Measurements from ENCODE around the gene TMEM213.
"Not testable (repeated sequence)": the region's sequence is repeated elsewhere in the genome, so short reads cannot be mapped to it uniquely, and the experiment has no call there.

Gene TMEM213

GRCh38 chr7:138773817-138774216, 24.0 kb upstream of the TMEM213 start:
- no peak overlapping the region for H3K4me3 Mint-ChIP-seq
- no peak overlapping the region for H3K27ac Mint-ChIP-seq
- H3K36me3 Mint-ChIP-seq (ENCODE audit: low read depth) = no peaks in the 10 kb centered on the region
- no peaks in the 10 kb centered on the region for H3K27me3 Mint-ChIP-seq (ENCODE audit: low read depth)
- no peaks in the 10 kb centered on the region for H3K4me1 Mint-ChIP-seq (ENCODE audit: low read depth)
- H3K9me3 Mint-ChIP-seq = no peaks in the 10 kb centered on the region

DNA sequence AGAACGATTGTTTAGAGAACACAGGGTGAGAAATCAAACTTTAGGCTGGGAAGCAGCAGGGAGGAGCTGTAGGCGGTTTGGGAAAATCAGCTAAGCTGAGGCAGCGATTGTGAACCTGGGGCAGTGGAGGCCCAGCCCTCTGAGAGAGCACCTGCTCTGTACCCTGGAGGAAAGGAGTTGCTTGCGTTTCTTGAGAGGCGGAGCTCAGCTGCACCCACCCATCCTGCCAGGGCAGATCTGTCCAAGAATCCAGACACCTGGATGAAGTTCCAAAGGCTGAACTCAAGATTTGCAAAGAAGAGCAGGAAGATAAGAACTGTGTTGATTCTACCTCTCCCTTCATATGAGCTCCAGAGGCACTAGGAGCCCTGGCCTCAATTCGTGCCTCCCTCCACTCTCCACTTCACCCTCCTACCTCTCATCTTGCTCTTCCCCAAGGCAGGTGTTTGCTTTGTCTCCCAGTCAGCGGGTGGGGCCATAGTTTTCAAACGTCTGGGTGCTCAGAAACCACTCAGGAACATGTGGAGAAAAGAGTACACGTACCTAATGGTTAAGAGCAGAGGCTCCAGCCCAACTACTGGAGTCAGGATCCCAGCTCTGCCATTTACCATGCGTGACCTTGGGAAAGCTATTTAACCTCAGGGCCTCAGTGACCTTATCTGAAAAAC, 21.5 kb upstream of the TMEM213 start:
- H3K4me3 Mint-ChIP-seq = no peak overlapping the region
- H3K9me3 Mint-ChIP-seq = no peaks in the 10 kb centered on the region
- no peaks in the 10 kb centered on the region for H3K4me1 Mint-ChIP-seq (ENCODE audit: low read depth)
- H3K36me3 Mint-ChIP-seq (ENCODE audit: low read depth) = no peaks in the 10 kb centered on the region
- no peaks in the 10 kb centered on the region for H3K27me3 Mint-ChIP-seq (ENCODE audit: low read depth)
- H3K27ac Mint-ChIP-seq = no peak overlapping the region

GRCh38 chr7:138781004-138781403, 16.8 kb upstream of the TMEM213 start:
- peaks cover 7% of the 10 kb centered on the region for H3K9me3 Mint-ChIP-seq
- H3K36me3 Mint-ChIP-seq (ENCODE audit: low read depth) = no peaks in the 10 kb centered on the region
- peaks cover 2% of the 10 kb centered on the region for H3K4me1 Mint-ChIP-seq (ENCODE audit: low read depth)
- H3K27me3 Mint-ChIP-seq (ENCODE audit: low read depth) = peaks cover 11% of the 10 kb centered on the region
- H3K27ac Mint-ChIP-seq = no peak overlapping the region
- H3K4me3 Mint-ChIP-seq = no peak overlapping the region

GRCh38 chr7:138784692-138785091, 13.1 kb upstream of the TMEM213 start:
- Mint-ChIP-seq H3K27me3 (ENCODE audit: low read depth) (peaks cover 16% of the 10 kb centered on the region), H3K4me1 (ENCODE audit: low read depth) (peaks cover 3% of the 10 kb centered on the region), H3K36me3 (ENCODE audit: low read depth) (no peaks in the 10 kb centered on the region), H3K9me3 (peaks cover 30% of the 10 kb centered on the region), H3K4me3 (no peak overlapping the region), H3K27ac (no peak overlapping the region)

DNA sequence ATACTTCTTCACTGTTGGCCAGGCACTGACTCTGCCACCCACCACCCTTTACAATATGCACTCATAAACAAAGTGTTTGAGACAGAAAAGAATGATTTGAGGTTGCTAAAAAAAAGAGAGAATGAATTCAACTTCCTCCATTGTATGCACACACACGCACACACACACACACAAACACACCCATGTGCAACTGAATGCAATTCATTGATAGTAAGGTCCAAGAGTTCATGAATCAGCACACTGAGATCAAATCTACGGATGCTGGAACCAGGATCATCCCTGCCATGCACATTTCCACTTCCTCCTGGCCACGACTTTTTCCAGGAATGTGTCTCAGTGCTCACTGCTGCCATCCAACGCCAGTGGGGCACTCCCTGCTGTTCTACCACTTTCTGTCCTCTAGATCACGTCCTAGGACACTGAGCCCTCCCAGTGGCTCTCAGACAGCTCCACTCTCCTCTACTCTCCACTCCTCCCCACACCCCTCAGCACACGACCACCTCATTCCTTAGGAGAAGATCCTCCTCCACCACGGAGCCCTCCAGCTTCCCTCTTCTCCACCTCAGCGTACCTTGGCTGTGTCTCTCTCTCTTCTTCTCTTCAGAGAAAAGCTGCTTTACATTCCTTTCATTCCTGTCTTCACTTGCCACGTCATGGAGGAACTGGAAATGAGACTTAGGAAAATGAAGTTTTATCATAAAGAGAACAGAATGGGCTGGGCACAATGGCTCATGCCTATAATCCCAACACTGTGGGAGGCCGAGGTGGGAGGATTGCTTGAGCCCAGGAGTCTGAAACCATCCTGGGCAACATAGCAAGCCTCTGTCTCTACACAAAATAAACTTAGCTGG, 12.0 kb upstream of the TMEM213 start:
- Mint-ChIP-seq H3K27ac (no peak overlapping the region), H3K36me3 (ENCODE audit: low read depth) (no peaks in the 10 kb centered on the region), H3K27me3 (ENCODE audit: low read depth) (peaks cover 16% of the 10 kb centered on the region), H3K4me1 (ENCODE audit: low read depth) (peaks cover 3% of the 10 kb centered on the region), H3K4me3 (no peak overlapping the region), H3K9me3 (peaks cover 30% of the 10 kb centered on the region)

- Mint-ChIP-seq H3K27ac (no peak overlapping the region), H3K27me3 (ENCODE audit: low read depth) (peaks cover 7% of the 10 kb centered on the region), H3K36me3 (ENCODE audit: low read depth) (peaks cover 4% of the 10 kb centered on the region), H3K9me3 (no peaks in the 10 kb centered on the region), H3K4me3 (no peak overlapping the region), H3K4me1 (ENCODE audit: low read depth) (peaks cover 27% of the 10 kb centered on the region)
Measured at GRCh38 chr7:138796038-138796615, 1.7 kb upstream of the TMEM213 start.

GRCh38 chr7:138797046-138797445, 748 bp upstream of the TMEM213 start:
- not testable (repeated sequence) for H3K36me3 Mint-ChIP-seq (ENCODE audit: low read depth); H3K27me3 Mint-ChIP-seq (ENCODE audit: low read depth); H3K27ac Mint-ChIP-seq; H3K4me3 Mint-ChIP-seq; H3K9me3 Mint-ChIP-seq
- H3K4me1 Mint-ChIP-seq (ENCODE audit: low read depth) = peaks cover 27% of the 10 kb centered on the region

DNA sequence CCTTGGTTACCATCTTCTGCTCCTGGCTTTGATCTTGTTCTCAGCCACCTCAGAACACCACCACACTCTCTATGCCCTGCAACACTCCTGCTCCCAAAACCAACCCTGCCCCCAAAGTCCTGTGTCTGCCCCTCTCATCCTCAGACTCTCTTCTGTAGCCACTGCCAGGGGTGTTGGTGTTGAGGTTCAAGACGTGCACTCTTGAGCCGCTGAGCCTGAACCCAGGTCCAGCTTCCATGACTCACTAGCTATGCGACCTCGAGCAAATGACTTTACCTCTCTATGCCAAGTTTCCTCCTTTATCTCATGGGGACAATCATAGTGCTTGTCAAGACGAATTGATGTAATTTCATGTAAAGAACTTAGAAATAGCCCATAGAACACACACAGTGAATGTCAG, 1.0 kb downstream of the TMEM213 start:
- H3K9me3 Mint-ChIP-seq = no peaks in the 10 kb centered on the region
- peaks cover 4% of the 10 kb centered on the region for H3K27me3 Mint-ChIP-seq (ENCODE audit: low read depth)
- peak overlapping the region; percentile 52 for H3K4me3 Mint-ChIP-seq
- H3K27ac Mint-ChIP-seq = no peak overlapping the region
- H3K36me3 Mint-ChIP-seq (ENCODE audit: low read depth) = peaks cover 4% of the 10 kb centered on the region
- peaks cover 27% of the 10 kb centered on the region for H3K4me1 Mint-ChIP-seq (ENCODE audit: low read depth)

DNA sequence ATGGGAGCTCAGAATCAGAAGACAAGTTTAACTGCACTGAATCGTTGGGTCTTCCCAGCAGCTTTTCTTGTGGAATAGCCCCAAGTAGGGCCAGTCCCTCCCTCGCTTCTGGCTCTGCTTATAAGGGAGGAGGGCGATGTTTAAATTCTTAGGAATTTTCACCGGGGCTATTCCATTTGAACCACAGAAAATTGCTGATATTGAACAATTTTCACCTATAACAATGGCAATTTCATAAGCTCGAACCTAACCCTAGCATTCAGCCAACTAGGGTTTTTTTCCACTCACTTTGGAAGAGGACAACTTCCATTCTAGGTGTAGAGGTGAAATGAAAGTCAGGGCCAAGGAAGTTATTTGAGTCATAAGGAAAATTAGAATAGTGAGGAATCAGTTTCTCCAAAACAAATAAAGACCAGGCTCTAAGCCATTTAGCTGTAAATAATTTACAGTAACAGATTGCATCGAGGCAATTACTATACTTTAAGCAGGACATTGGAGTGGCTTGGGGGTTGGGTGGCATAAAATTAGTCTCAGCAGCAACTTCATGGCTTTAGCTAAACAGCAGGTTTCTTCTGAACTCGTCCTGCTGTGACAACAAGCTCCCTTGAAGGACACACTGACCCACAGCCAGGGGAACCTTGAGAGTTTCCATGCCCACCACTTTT, 1.7 kb downstream of the TMEM213 start:
- Mint-ChIP-seq H3K27ac (no peak overlapping the region), H3K27me3 (ENCODE audit: low read depth) (peaks cover 4% of the 10 kb centered on the region), H3K36me3 (ENCODE audit: low read depth) (peaks cover 4% of the 10 kb centered on the region), H3K9me3 (no peaks in the 10 kb centered on the region), H3K4me1 (ENCODE audit: low read depth) (peaks cover 25% of the 10 kb centered on the region), H3K4me3 (no peak overlapping the region)

DNA sequence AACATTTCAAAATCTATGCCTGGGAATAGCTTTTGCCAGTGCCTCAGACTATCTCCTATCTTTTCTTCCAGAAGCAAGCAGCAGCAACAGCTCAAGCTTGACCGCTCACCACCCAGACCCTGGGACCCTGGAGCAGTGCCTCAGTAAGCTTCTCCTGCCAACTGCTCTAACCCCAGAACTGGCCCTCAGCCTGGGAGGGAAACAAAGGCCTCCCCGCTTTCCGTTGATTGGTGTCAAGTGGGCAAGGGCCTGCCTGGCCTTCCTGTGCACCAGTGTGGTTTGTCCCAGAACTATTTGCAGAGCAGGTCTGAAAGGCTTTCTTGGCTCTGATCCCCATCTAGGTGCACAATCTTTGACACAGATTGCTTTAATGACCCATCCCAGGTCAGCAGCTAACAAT, 3.5 kb downstream of the TMEM213 start:
- Mint-ChIP-seq H3K27ac (no peak overlapping the region), H3K36me3 (ENCODE audit: low read depth) (peaks cover 6% of the 10 kb centered on the region), H3K4me1 (ENCODE audit: low read depth) (peaks cover 26% of the 10 kb centered on the region), H3K4me3 (no peak overlapping the region), H3K9me3 (no peaks in the 10 kb centered on the region), H3K27me3 (ENCODE audit: low read depth) (peaks cover 4% of the 10 kb centered on the region)

- peaks cover 3% of the 10 kb centered on the region for H3K36me3 Mint-ChIP-seq (ENCODE audit: low read depth)
Measured at GRCh38 chr7:138802706-138803105, 4.9 kb downstream of the TMEM213 start.

DNA sequence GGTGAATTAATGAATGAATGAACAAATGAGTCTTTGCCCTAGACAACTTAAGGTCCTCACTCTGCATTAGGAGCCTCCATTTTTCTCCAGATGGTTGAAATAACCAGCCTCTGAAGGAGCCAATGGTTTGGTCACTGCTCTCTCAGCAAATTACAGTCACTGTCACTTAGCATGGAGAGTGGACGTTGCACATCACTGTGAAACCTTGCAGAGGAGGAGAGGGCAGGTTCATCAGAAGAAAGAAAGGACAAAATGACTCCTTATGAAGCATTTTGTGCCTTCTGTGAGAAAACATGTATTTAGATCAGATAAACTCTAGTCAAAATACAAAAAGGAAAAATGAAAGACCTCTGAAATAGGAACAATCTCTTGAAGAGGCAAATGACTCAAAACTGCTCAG, 6.8 kb downstream of the TMEM213 start:
- no peaks in the 10 kb centered on the region for H3K27me3 Mint-ChIP-seq (ENCODE audit: low read depth)
- peaks cover 5% of the 10 kb centered on the region for H3K4me1 Mint-ChIP-seq (ENCODE audit: low read depth)
- H3K36me3 Mint-ChIP-seq (ENCODE audit: low read depth) = peaks cover 8% of the 10 kb centered on the region
- no peak overlapping the region for H3K27ac Mint-ChIP-seq
- peaks cover 5% of the 10 kb centered on the region for H3K9me3 Mint-ChIP-seq
- H3K4me3 Mint-ChIP-seq = no peak overlapping the region

More at GRCh38 chr7:138802706-138803105, 4.9 kb downstream of the TMEM213 start:
- Mint-ChIP-seq H3K4me1 (ENCODE audit: low read depth) (peaks cover 15% of the 10 kb centered on the region), H3K27ac (no peak overlapping the region), H3K4me3 (no peak overlapping the region), H3K27me3 (ENCODE audit: low read depth) (peaks cover 4% of the 10 kb centered on the region), H3K9me3 (no peaks in the 10 kb centered on the region)

GRCh38 chr7:138809346-138809745, 11.6 kb downstream of the TMEM213 start:
- H3K27ac Mint-ChIP-seq = no peak overlapping the region

GRCh38 chr7:138811327-138811726, 13.5 kb downstream of the TMEM213 start:
- peaks cover 22% of the 10 kb centered on the region for H3K4me1 Mint-ChIP-seq (ENCODE audit: low read depth)
- H3K27ac Mint-ChIP-seq; H3K4me3 Mint-ChIP-seq; H3K9me3 Mint-ChIP-seq; H3K36me3 Mint-ChIP-seq (ENCODE audit: low read depth); H3K27me3 Mint-ChIP-seq (ENCODE audit: low read depth): not testable (repeated sequence)

More at GRCh38 chr7:138809346-138809745, 11.6 kb downstream of the TMEM213 start:
- H3K4me1 Mint-ChIP-seq (ENCODE audit: low read depth) = peaks cover 16% of the 10 kb centered on the region
- H3K9me3 Mint-ChIP-seq = peaks cover 5% of the 10 kb centered on the region
- peaks cover 4% of the 10 kb centered on the region for H3K27me3 Mint-ChIP-seq (ENCODE audit: low read depth)
- no peak overlapping the region for H3K4me3 Mint-ChIP-seq
- peaks cover 8% of the 10 kb centered on the region for H3K36me3 Mint-ChIP-seq (ENCODE audit: low read depth)

All from T-helper 1 cell treated with Interleukin-12 subunit alpha and Interleukin-12 subunit beta and Interleukin-4 antibody, amounts not matched to agents 30 μg/mL and 1 μg/mL, for 36 hours (primary cell).